GM19372 (cell line): ENCODE results near the gene APEH.

Source experiments
- ATAC-seq: cut with Tn5 transposase; IDR thresholded peaks from one replicate; pipeline ENCODE4 v1.9.1; 2021; ENCODE audit warnings: mild to moderate bottlenecking, low read depth, moderate library complexity; ENCODE audit not compliant: unreplicated experiment

APEH gene

GRCh38 chr3:49707113-49707480, 32.9 kb downstream of the APEH start:
- no peak for ATAC-seq

GRCh38 chr3:49709852-49710251, 35.7 kb downstream of the APEH start:
- no peak for ATAC-seq

GRCh38 chr3:49711489-49711888, 37.3 kb downstream of the APEH start:
- ATAC-seq, result no peak

- no peak for ATAC-seq
These were observed 38.0 kb downstream of the APEH start for GRCh38 chr3:49712166-49712565.

GRCh38 chr3:49712631-49713317, 38.6 kb downstream of the APEH start:
- no peak for ATAC-seq

- ATAC-seq, result no peak
These were observed 39.4 kb downstream of the APEH start for GRCh38 chr3:49713336-49714105.

GRCh38 chr3:49714728-49715550, 40.8 kb downstream of the APEH start:
- no peak for ATAC-seq

- no peak for ATAC-seq
These were observed 41.5 kb downstream of the APEH start for GRCh38 chr3:49715611-49716121.

- no peak for ATAC-seq
These were observed 42.0 kb downstream of the APEH start for GRCh38 chr3:49716169-49716568.

GRCh38 chr3:49716691-49717210, 42.6 kb downstream of the APEH start:
- no peak for ATAC-seq

- ATAC-seq, result no peak
These were observed 43.2 kb downstream of the APEH start for GRCh38 chr3:49717211-49717958.

- ATAC-seq, result no peak
These were observed 44.1 kb downstream of the APEH start for GRCh38 chr3:49717959-49718857.

- ATAC-seq, result no peak
These were observed 44.7 kb downstream of the APEH start for GRCh38 chr3:49718858-49719213.

GRCh38 chr3:49719214-49719884, 45.2 kb downstream of the APEH start, which contains the start of gene AMIGO3:
TSS of gene AMIGO3 (minus strand) at chr3:49719684. CDS start at chr3:49719465, 219 bp downstream.
- ATAC-seq, result peak; percentile 48

GRCh38 chr3:49720855-49721595, 46.9 kb downstream of the APEH start:
- ATAC-seq, result no peak

GRCh38 chr3:49721596-49721895, 47.4 kb downstream of the APEH start:
- no peak for ATAC-seq

GRCh38 chr3:49721896-49722781, 48.0 kb downstream of the APEH start:
- no peak for ATAC-seq
